Neural progenitor cell (in vitro differentiated cells): ENCODE results near the gene POLA2. TPM values are rescaled to one million over a fixed set of nuclear protein-coding genes. Genes with fewer than 3 reads are reported as not detected.
"Not testable (repeated sequence)": the region's sequence is repeated elsewhere in the genome, so short reads cannot be mapped to it uniquely, and the experiment has no call there.

Source experiments
- DNase-seq: peaks from one replicate; pipeline ENCODE4 v3.0.0-alpha.2; 2016; ENCODE audit warnings: low spot score
- H2AFZ ChIP-seq: fragments of 200-600 bp; sonication (generic); replicated peaks from 2 replicates; pipeline ENCODE4 v1.6.1; 2016; ENCODE audit warnings: antibody characterized with exemption
- H3F3A ChIP-seq: fragments of 200-600 bp; sonication (generic); 2 replicates; pipeline ENCODE4 v1.6.1; 2016; ENCODE audit warnings: antibody characterized with exemption, low read depth
- H3K27ac ChIP-seq: fragments of 200-600 bp; sonication (generic); 2 replicates; pipeline ENCODE4 v1.5.1; 2016; ENCODE audit warnings: mild to moderate bottlenecking
- H3K27me3 ChIP-seq: fragments of 200-600 bp; sonication (generic); 2 replicates; pipeline ENCODE4 v1.6.1; 2016; ENCODE audit warnings: mild to moderate bottlenecking, moderate library complexity
- H3K36me3 ChIP-seq: fragments of 200-600 bp; sonication (generic); 2 replicates; pipeline ENCODE4 v1.5.1; 2016
- H3K4me1 ChIP-seq: fragments of 200-600 bp; sonication (generic); 2 replicates; pipeline ENCODE4 v1.6.1; 2016; ENCODE audit warnings: mixed run types
- H3K4me2 ChIP-seq: fragments of 200-600 bp; sonication (generic); 2 replicates; pipeline ENCODE4 v1.6.1; 2016
- H3K4me3 ChIP-seq: fragments of 200-600 bp; sonication (generic); 2 replicates; pipeline ENCODE4 v1.5.1; 2016
- H3K79me2 ChIP-seq: fragments of 200-600 bp; sonication (generic); 2 replicates; pipeline ENCODE4 v1.6.1; 2016; ENCODE audit warnings: low read depth
- H3K9ac ChIP-seq: fragments of 200-600 bp; sonication (generic); 2 replicates; pipeline ENCODE4 v1.6.1; 2016
- H3K9me3 ChIP-seq: fragments of 200-600 bp; sonication (generic); 2 replicates; pipeline ENCODE4 v1.5.1; 2016; ENCODE audit warnings: low read depth
- H4K20me1 ChIP-seq: fragments of 200-600 bp; sonication (generic); 2 replicates; pipeline ENCODE4 v1.6.1; 2016; ENCODE audit warnings: low read depth
- H3K27ac Mint-ChIP-seq: 3 replicates; pipeline ENCODE4 v1.8.0; 2021; ENCODE audit warnings: mixed read lengths
- H3K27me3 Mint-ChIP-seq: 2 replicates; pipeline ENCODE4 v1.8.0; 2022; ENCODE audit warnings: low read depth, mild to moderate bottlenecking, inconsistent platforms, moderate library complexity, mixed read lengths; ENCODE audit not compliant: insufficient read depth
- H3K36me3 Mint-ChIP-seq: 3 replicates; pipeline ENCODE4 v1.8.0; 2021; ENCODE audit warnings: mixed read lengths
- H3K4me1 Mint-ChIP-seq: 3 replicates; pipeline ENCODE4 v1.8.0; 2021; ENCODE audit warnings: mixed read lengths
- H3K4me3 Mint-ChIP-seq: 3 replicates; pipeline ENCODE4 v1.8.0; 2021; ENCODE audit warnings: mild to moderate bottlenecking, moderate library complexity, mixed read lengths
- H3K9me3 Mint-ChIP-seq: 3 replicates; pipeline ENCODE4 v1.8.0; 2020; ENCODE audit warnings: mixed read lengths
- EZH2 ChIP-seq: fragments of 200-600 bp; sonication (generic); IDR thresholded peaks from 2 replicates; pipeline ENCODE4 v1.6.1; 2017; ENCODE audit warnings: antibody characterized with exemption, mild to moderate bottlenecking, moderate library complexity
- EZH2phosphoT487 ChIP-seq: fragments of 200-600 bp; sonication (generic); IDR thresholded peaks from 2 replicates; pipeline ENCODE4 v1.6.1; 2017; ENCODE audit warnings: antibody characterized with exemption
- total RNA-seq: library from RNA; depleted of rRNA; stranded (reverse); fragments of >200 nt; gene quantifications from 2 replicates; pipeline ENCODE4 v1.2.3, GENCODE V29; 2015; ENCODE audit warnings: low replicate concordance
- TF ChIP-seq, protein P1 (sequence below): fragments of 200-600 bp; sonication (generic); IDR thresholded peaks from 2 replicates; pipeline ENCODE4 v1.5.1; 2017; ENCODE audit warnings: antibody characterized with exemption, mild to moderate bottlenecking

The POLA2 gene
- total RNA-seq, 1 donor from 2014 or later = 33.3 TPM

DNA sequence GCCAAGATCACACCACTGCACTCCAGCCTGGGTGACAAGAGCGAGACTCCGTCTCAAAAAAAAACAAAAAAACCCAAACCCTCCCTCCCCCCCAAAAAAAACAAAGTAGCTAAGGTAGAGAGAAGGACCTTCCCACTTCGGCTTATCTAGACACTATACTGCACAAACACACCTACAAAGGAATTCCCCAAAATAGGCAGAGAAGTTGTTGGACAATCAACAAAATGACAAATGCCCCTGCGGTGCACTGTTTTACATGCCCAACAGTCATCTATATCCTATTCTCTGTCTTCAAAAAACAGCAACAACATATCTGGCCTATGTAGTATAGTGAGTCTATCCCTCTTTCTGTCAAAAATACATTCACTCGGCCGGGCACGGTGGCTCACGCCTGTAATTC lies 65.3 kb downstream of the POLA2 start:
- DNase-seq = no peak
- Mint-ChIP-seq H3K4me3 (no peak overlapping the region), H3K36me3 (no peaks in the 10 kb centered on the region), H3K9me3 (no peaks in the 10 kb centered on the region), H3K4me1 (peaks cover 5% of the 10 kb centered on the region), H3K27ac (no peak overlapping the region), H3K27me3 (peaks cover 3% of the 10 kb centered on the region)
- Histone ChIP-seq H4K20me1 (no peaks in the 10 kb centered on the region), H3K27me3 (peaks cover 7% of the 10 kb centered on the region), H3K9me3 (no peaks in the 10 kb centered on the region), H3K36me3 (no peaks in the 10 kb centered on the region), H3K79me2 (no peaks in the 10 kb centered on the region), H2AFZ (no peak overlapping the region), H3K4me2 (no peak overlapping the region), H3F3A (peaks cover 13% of the 10 kb centered on the region), H3K9ac (no peak overlapping the region), H3K27ac (no peak overlapping the region), H3K4me3 (no peak overlapping the region), H3K4me1 (no peaks in the 10 kb centered on the region)
- TF ChIP-seq EZH2 = no peak

DNA sequence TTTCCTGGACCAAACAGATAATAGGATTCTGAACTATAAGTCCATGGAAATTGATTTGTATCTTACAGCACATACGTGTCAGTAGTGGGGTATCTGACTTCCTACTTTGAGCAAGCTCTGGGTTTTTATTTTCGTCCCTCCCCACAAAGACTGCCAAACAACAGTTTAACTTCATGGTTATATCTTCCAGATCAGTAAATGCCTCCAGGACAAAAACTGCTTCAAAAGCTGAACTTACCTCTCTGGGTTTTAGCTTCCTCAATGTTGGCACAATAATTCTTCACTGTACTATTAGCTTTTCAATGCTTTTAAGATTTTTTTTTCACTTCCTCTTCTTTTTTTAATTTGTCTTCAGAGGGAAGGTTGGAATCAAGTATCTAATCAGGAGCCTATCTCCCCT lies 67.7 kb downstream of the POLA2 start:
- Histone ChIP-seq H2AFZ (no peak overlapping the region), H3K27ac (no peak overlapping the region), H3K36me3 (no peaks in the 10 kb centered on the region), H3K79me2 (peaks cover 11% of the 10 kb centered on the region), H3K9ac (no peak overlapping the region), H4K20me1 (peaks cover 2% of the 10 kb centered on the region), H3K4me2 (no peak overlapping the region), H3K27me3 (peaks cover 7% of the 10 kb centered on the region), H3K4me3 (no peak overlapping the region), H3F3A (peaks cover 17% of the 10 kb centered on the region), H3K4me1 (no peaks in the 10 kb centered on the region), H3K9me3 (no peaks in the 10 kb centered on the region)
- H3K9me3 Mint-ChIP-seq = no peaks in the 10 kb centered on the region
- TF ChIP-seq EZH2 (no peak), EZH2phosphoT487 (no peak)
- TF ChIP-seq, protein P1, sequence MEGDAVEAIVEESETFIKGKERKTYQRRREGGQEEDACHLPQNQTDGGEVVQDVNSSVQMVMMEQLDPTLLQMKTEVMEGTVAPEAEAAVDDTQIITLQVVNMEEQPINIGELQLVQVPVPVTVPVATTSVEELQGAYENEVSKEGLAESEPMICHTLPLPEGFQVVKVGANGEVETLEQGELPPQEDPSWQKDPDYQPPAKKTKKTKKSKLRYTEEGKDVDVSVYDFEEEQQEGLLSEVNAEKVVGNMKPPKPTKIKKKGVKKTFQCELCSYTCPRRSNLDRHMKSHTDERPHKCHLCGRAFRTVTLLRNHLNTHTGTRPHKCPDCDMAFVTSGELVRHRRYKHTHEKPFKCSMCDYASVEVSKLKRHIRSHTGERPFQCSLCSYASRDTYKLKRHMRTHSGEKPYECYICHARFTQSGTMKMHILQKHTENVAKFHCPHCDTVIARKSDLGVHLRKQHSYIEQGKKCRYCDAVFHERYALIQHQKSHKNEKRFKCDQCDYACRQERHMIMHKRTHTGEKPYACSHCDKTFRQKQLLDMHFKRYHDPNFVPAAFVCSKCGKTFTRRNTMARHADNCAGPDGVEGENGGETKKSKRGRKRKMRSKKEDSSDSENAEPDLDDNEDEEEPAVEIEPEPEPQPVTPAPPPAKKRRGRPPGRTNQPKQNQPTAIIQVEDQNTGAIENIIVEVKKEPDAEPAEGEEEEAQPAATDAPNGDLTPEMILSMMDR = no peak
- peak overlapping the region; percentile 10 for H3K4me3 Mint-ChIP-seq
- no peaks in the 10 kb centered on the region for H3K36me3 Mint-ChIP-seq
- peaks cover 5% of the 10 kb centered on the region for H3K27me3 Mint-ChIP-seq
- DNase-seq = no peak
- H3K27ac Mint-ChIP-seq = no peak overlapping the region
- peaks cover 7% of the 10 kb centered on the region for H3K4me1 Mint-ChIP-seq

DNA sequence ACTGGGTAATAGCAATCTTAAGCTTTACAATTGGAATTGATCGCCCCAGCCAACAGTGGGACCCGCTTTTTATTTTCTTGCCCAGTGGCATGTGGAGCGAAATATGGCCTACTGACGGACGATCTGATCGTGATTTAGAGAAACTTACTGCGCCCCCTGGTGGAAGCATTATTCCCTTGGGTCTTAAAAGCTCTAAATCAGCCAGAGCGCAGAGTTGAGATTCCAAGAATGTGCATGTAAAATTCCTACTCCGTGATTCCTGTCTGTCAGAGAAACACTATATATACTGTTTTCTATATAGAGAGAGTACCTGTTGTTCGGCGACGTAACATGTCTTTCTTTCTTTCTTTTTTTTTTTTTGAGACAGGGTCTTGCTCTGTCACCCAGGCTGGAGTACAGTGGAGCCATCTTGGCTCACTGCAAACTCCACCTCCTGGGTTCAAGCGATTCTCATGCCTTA lies 68.2 kb downstream of the POLA2 start:
- Histone ChIP-seq H3K36me3 (no peaks in the 10 kb centered on the region), H3K4me1 (no peaks in the 10 kb centered on the region), H4K20me1 (peaks cover 7% of the 10 kb centered on the region), H3K4me3 (no peak overlapping the region), H3K9ac (no peak overlapping the region), H3K79me2 (peaks cover 16% of the 10 kb centered on the region), H3K27me3 (peaks cover 7% of the 10 kb centered on the region), H3K27ac (no peak overlapping the region), H3K9me3 (no peaks in the 10 kb centered on the region), H3K4me2 (no peak overlapping the region), H2AFZ (no peak overlapping the region), H3F3A (peaks cover 22% of the 10 kb centered on the region)
- Mint-ChIP-seq H3K36me3 (no peaks in the 10 kb centered on the region), H3K4me3 (peak overlapping the region; percentile 10), H3K4me1 (peaks cover 12% of the 10 kb centered on the region), H3K9me3 (no peaks in the 10 kb centered on the region), H3K27me3 (peaks cover 5% of the 10 kb centered on the region), H3K27ac (no peak overlapping the region)
- TF ChIP-seq, protein P1 = peak; percentile 82
- TF ChIP-seq EZH2 = no peak
- DNase-seq = peak; percentile 97

DNA sequence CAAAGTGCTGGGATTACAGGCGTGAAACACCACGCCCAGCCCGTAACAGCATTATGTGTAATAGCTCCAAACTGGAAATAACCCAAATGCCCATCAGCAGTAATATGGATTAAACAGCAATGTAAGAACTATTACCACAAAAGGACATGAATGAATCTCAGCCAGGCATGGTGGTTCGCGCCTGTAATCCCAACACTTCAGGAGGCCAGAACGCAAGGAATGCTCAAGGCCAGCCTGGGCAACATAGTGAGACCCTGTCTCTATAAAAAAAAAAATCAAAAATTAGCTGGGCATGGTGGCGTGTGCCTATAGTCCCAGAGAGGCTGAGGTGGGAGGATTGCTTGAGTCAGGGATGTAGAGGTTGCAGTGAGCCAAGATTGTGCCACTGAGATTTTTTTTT lies 68.8 kb downstream of the POLA2 start:
- Histone ChIP-seq H3K36me3 (no peaks in the 10 kb centered on the region), H2AFZ (no peak overlapping the region), H3K27ac (no peak overlapping the region), H3K4me2 (no peak overlapping the region), H3K9ac (no peak overlapping the region), H3K4me3 (no peak overlapping the region), H3K27me3 (peaks cover 7% of the 10 kb centered on the region), H3K9me3 (no peaks in the 10 kb centered on the region), H4K20me1 (peaks cover 11% of the 10 kb centered on the region), H3F3A (peaks cover 28% of the 10 kb centered on the region), H3K4me1 (peaks cover 4% of the 10 kb centered on the region), H3K79me2 (peaks cover 21% of the 10 kb centered on the region)
- H3K4me3 Mint-ChIP-seq = peak overlapping the region; percentile 55
- no peaks in the 10 kb centered on the region for H3K9me3 Mint-ChIP-seq
- DNase-seq = no peak
- H3K36me3 Mint-ChIP-seq = no peaks in the 10 kb centered on the region
- H3K4me1 Mint-ChIP-seq = peaks cover 17% of the 10 kb centered on the region
- no peak overlapping the region for H3K27ac Mint-ChIP-seq
- H3K27me3 Mint-ChIP-seq = peaks cover 5% of the 10 kb centered on the region
- TF ChIP-seq, protein P1 = no peak
- no peak for TF ChIP-seq EZH2phosphoT487
- TF ChIP-seq EZH2 = no peak

DNA sequence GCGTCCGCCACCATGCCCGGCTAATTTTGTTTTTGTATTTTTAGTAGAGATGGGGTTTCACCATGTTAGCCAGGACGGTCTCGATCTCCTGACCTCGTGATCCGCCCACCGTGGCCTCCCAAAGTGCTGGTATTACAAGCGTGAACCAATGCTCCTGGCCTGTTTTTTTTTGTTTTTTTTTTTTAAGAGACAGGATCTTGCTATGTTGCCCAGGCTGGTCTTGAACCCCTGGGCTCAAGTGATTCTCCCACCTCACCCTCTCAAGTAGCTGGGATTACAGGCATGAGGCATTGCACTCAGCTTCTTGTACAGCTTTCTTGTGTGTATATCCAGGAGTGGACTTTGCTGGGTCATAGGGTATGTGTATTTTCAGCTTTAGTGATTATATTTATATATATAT lies 70.8 kb downstream of the POLA2 start:
- H3F3A ChIP-seq = peaks cover 28% of the 10 kb centered on the region
- not testable (repeated sequence) for H3K9me3 ChIP-seq, H3K27me3 Mint-ChIP-seq, H3K4me2 ChIP-seq, H3K9ac ChIP-seq, H3K36me3 ChIP-seq, H3K27me3 ChIP-seq, H3K27ac ChIP-seq, H3K4me3 Mint-ChIP-seq, H3K27ac Mint-ChIP-seq, H3K4me3 ChIP-seq, H3K4me1 ChIP-seq, H3K9me3 Mint-ChIP-seq, H2AFZ ChIP-seq, H3K36me3 Mint-ChIP-seq, DNase-seq
- H4K20me1 ChIP-seq = peaks cover 27% of the 10 kb centered on the region
- H3K4me1 Mint-ChIP-seq = peaks cover 20% of the 10 kb centered on the region
- peaks cover 42% of the 10 kb centered on the region for H3K79me2 ChIP-seq
